OCI-LY3 (cell line): Measurements from ENCODE around the gene FLRT3.

Experiments
- H2AFZ ChIP-seq: fragments of 200-600, 300-600 bp; shearing (Covaris generic); 2 replicates; pipeline ENCODE4 v1.6.0; 2014; ENCODE audit warnings: antibody characterized with exemption, low read depth, low read length
- H3K27ac ChIP-seq: fragments of 200-600, 300-600 bp; sonication (generic); 2 replicates; pipeline ENCODE4 v1.5.1; 2014; ENCODE audit warnings: mild to moderate bottlenecking, low read length, moderate library complexity, mixed read lengths
- H3K27me3 ChIP-seq: fragments of 200-600, 300-600 bp; sonication (generic); 2 replicates; pipeline ENCODE4 v1.6.1; 2014; ENCODE audit warnings: low read depth, low read length, mixed read lengths
- H3K36me3 ChIP-seq: fragments of 200-600, 300-600 bp; sonication (generic); replicated peaks from 2 replicates; pipeline ENCODE3; 2014; ENCODE audit warnings: low read depth, low read length, mixed read lengths
- H3K4me1 ChIP-seq: fragments of 300-600, 200-600 bp; sonication (generic); 2 replicates; pipeline ENCODE4 v1.6.1; 2014; ENCODE audit warnings: low read length, mixed read lengths
- H3K4me2 ChIP-seq: fragments of 200-600, 300-600 bp; sonication (generic); 2 replicates; pipeline ENCODE4 v1.6.1; 2014; ENCODE audit warnings: low read length, mixed read lengths
- H3K4me3 ChIP-seq: fragments of 300-600, 200-600 bp; sonication (generic); 2 replicates; pipeline ENCODE4 v1.5.1; 2014; ENCODE audit warnings: antibody characterized with exemption, mild to moderate bottlenecking, low read length, moderate library complexity
- H3K79me2 ChIP-seq: fragments of 300-600, 200-600 bp; shearing (Covaris generic); 2 replicates; pipeline ENCODE4 v1.6.1; 2014; ENCODE audit warnings: mild to moderate bottlenecking, low read length, mixed read lengths
- H3K9ac ChIP-seq: fragments of 300-600, 200-600 bp; shearing (Covaris generic); 2 replicates; pipeline ENCODE4 v1.6.0; 2014; ENCODE audit warnings: mild to moderate bottlenecking, low read length, moderate library complexity
- H3K9me3 ChIP-seq: fragments of 200-600, 300-600 bp; shearing (Covaris generic); 2 replicates; pipeline ENCODE4 v1.6.1; 2014; ENCODE audit warnings: low read length, mixed read lengths; ENCODE audit not compliant: insufficient read depth
- H4K20me1 ChIP-seq: fragments of 200-600, 300-600 bp; sonication (generic); 2 replicates; pipeline ENCODE4 v1.6.1; 2016; ENCODE audit warnings: low read length, mixed read lengths; ENCODE audit not compliant: insufficient read depth
- EZH2phosphoT487 ChIP-seq: fragments of 200-600 bp; shearing (Covaris generic); IDR thresholded peaks from 2 replicates; pipeline ENCODE4 v1.6.1; 2018; ENCODE audit warnings: antibody characterized with exemption, mixed run types, low read depth
- TF ChIP-seq, protein P1 (sequence below): fragments of 200-600, 300-600 bp; sonication (generic); IDR thresholded peaks from 2 replicates; pipeline ENCODE4 v1.5.1; 2014; ENCODE audit warnings: antibody characterized with exemption, low read length, low read depth

FLRT3 gene

DNA sequence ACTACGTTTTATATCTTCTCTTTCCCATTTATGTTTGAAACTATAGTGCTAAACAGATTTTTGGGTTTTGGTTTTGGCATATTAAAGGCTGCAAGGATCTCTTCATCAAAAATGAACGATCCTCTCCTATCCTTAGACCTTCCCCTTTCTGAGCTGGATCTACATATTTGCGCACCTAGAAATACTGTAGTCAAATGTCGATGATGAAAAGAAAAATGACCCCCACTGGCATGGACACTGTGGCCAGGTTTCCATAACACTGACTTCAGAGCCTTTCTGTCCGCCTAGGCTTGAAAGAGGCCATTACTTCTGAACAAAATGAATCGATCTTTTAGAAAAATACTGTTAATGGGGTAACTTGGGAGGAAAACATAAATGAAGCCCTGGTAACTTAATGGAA, 5.8 kb downstream of the FLRT3 start:
- peaks cover 20% of the 10 kb centered on the region for H3K27me3 ChIP-seq
- H3K27ac ChIP-seq: no peak overlapping the region
- no peak overlapping the region for H3K9ac ChIP-seq
- no peaks in the 10 kb centered on the region for H3K79me2 ChIP-seq
- H2AFZ ChIP-seq: no peak overlapping the region
- H3K4me2 ChIP-seq: no peak overlapping the region
- H3K4me3 ChIP-seq: no peak overlapping the region
- H4K20me1 ChIP-seq: no peaks in the 10 kb centered on the region
- no peaks in the 10 kb centered on the region for H3K36me3 ChIP-seq
- no peak for TF ChIP-seq EZH2phosphoT487
- TF ChIP-seq, protein P1, sequence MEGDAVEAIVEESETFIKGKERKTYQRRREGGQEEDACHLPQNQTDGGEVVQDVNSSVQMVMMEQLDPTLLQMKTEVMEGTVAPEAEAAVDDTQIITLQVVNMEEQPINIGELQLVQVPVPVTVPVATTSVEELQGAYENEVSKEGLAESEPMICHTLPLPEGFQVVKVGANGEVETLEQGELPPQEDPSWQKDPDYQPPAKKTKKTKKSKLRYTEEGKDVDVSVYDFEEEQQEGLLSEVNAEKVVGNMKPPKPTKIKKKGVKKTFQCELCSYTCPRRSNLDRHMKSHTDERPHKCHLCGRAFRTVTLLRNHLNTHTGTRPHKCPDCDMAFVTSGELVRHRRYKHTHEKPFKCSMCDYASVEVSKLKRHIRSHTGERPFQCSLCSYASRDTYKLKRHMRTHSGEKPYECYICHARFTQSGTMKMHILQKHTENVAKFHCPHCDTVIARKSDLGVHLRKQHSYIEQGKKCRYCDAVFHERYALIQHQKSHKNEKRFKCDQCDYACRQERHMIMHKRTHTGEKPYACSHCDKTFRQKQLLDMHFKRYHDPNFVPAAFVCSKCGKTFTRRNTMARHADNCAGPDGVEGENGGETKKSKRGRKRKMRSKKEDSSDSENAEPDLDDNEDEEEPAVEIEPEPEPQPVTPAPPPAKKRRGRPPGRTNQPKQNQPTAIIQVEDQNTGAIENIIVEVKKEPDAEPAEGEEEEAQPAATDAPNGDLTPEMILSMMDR: no peak
- H3K9me3 ChIP-seq: no peaks in the 10 kb centered on the region
- peaks cover 7% of the 10 kb centered on the region for H3K4me1 ChIP-seq

DNA sequence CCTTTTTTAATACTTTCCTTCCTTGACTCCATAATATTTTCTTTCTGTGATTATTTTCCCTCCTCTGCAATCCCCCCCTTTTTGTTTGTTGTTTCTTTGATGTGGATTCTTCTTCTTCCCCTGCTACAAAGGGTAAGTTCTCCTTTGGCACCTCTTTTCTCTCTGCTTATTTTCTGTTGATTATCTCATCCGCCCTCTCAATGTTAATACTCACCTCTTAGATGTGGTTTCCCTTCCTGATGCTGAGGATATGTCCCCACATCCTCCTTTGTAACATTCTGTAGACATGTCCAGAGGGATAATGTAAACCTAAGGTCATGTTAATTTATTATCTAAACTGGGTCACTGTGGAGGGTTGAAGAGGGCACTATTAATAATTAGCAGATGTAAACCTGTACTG, 17.7 kb downstream of the FLRT3 start:
- Histone ChIP-seq H3K9ac (no peak overlapping the region), H3K79me2 (no peaks in the 10 kb centered on the region), H3K27me3 (no peaks in the 10 kb centered on the region), H3K36me3 (no peaks in the 10 kb centered on the region), H3K4me2 (no peak overlapping the region), H3K4me3 (no peak overlapping the region), H3K9me3 (no peaks in the 10 kb centered on the region), H2AFZ (no peak overlapping the region), H4K20me1 (no peaks in the 10 kb centered on the region), H3K4me1 (no peaks in the 10 kb centered on the region), H3K27ac (no peak overlapping the region)
- TF ChIP-seq EZH2phosphoT487: no peak
- TF ChIP-seq, protein P1: no peak

DNA sequence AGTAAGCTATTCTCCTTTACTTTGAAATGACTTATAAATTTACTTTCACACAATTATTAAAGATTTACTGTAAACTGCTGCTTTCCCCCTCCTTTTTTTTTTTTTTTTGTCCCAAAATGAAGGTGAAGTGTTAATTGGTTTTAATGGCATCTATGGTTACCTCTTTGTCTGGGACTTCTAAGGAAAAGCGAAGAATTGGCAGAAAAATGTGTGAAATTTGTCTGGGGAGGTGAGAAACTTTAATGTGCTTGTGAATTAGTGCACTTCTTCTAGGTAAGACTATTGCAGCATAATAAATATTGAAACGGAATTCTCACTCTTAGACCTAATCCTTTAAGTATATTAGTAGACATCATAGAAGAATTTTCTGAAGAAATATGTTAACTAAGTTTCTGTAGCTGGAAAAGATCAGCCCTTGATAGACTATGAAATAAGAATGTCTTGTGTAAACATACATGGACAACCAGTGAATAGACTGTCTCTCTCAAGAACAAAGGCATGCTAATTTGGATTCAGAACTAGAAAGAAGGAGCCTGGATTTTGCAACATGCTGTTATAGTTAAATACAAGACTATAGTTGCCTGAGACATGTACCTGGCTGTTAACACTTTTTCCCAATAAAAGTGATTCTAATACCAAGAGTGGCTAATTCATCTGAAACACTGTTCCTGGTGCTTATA, 23.9 kb downstream of the FLRT3 start:
- H3K27ac ChIP-seq: no peak overlapping the region
- TF ChIP-seq, protein P1: no peak
- no peak for TF ChIP-seq EZH2phosphoT487
- H3K9ac ChIP-seq: no peak overlapping the region
- H3K36me3 ChIP-seq: no peaks in the 10 kb centered on the region
- no peaks in the 10 kb centered on the region for H3K79me2 ChIP-seq
- H3K4me1 ChIP-seq: no peaks in the 10 kb centered on the region
- no peaks in the 10 kb centered on the region for H3K27me3 ChIP-seq
- no peak overlapping the region for H3K4me3 ChIP-seq
- no peak overlapping the region for H3K4me2 ChIP-seq
- no peaks in the 10 kb centered on the region for H3K9me3 ChIP-seq
- no peak overlapping the region for H2AFZ ChIP-seq
- H4K20me1 ChIP-seq: no peaks in the 10 kb centered on the region

DNA sequence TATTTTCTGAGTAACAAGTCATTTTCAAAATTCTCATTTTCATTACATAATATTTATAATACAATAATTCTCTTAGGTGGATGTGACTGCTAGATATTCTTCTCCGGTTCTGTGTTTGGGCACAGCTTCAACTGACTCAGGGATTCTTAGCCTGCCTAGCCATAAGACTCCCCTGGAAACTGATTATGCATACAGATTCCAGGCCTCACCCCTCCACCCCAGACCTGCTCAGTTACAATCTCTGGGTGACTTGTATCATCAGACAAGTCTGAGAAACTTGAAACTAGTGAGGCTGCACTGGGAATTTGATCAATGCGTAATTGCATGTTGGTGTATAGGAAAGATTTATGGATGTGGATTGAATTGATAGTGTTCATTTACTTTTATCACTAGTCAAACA, 25.4 kb downstream of the FLRT3 start:
- no peaks in the 10 kb centered on the region for H3K79me2 ChIP-seq
- H3K9me3 ChIP-seq: no peaks in the 10 kb centered on the region
- no peaks in the 10 kb centered on the region for H3K27me3 ChIP-seq
- H3K36me3 ChIP-seq: no peaks in the 10 kb centered on the region
- no peak overlapping the region for H3K4me2 ChIP-seq
- H3K4me1 ChIP-seq: no peaks in the 10 kb centered on the region
- H3K9ac ChIP-seq: no peak overlapping the region
- no peak for TF ChIP-seq EZH2phosphoT487
- TF ChIP-seq, protein P1: no peak
- H4K20me1 ChIP-seq: no peaks in the 10 kb centered on the region
- no peak overlapping the region for H3K4me3 ChIP-seq
- no peak overlapping the region for H3K27ac ChIP-seq
- H2AFZ ChIP-seq: no peak overlapping the region
